Hepatic stellate cell (primary cell): Measurements from ENCODE around the gene RMND5A.

Source experiments
- DNase-seq: peaks from one replicate; pipeline ENCODE4 v3.0.0; 2011; ENCODE audit warnings: low spot score

Gene RMND5A

GRCh38 chr2:86765310-86765695, 45.2 kb downstream of the RMND5A start:
- DNase-seq, result no peak

- DNase-seq, result no peak
These were observed 48.3 kb downstream of the RMND5A start for GRCh38 chr2:86768189-86768949.

- no peak for DNase-seq
These were observed 49.7 kb downstream of the RMND5A start for GRCh38 chr2:86769838-86770237.

GRCh38 chr2:86770816-86771301, 50.8 kb downstream of the RMND5A start:
- no peak for DNase-seq

- DNase-seq, result no peak
These were observed 52.5 kb downstream of the RMND5A start for GRCh38 chr2:86772611-86773010.

GRCh38 chr2:86774862-86775261, 54.8 kb downstream of the RMND5A start:
- DNase-seq, result no peak

- DNase-seq, result no peak
These were observed 55.2 kb downstream of the RMND5A start for GRCh38 chr2:86775338-86775737.

- DNase-seq, result no peak
These were observed 56.4 kb downstream of the RMND5A start for GRCh38 chr2:86776532-86776931.

GRCh38 chr2:86778957-86779356, 58.9 kb downstream of the RMND5A start:
- no peak for DNase-seq

- DNase-seq, result no peak
These were observed 59.9 kb downstream of the RMND5A start for GRCh38 chr2:86779971-86780370.

GRCh38 chr2:86781363-86781762, 61.3 kb downstream of the RMND5A start:
- DNase-seq, result no peak

- no peak for DNase-seq
These were observed 62.7 kb downstream of the RMND5A start for GRCh38 chr2:86782748-86783147.

- no peak for DNase-seq
These were observed 63.7 kb downstream of the RMND5A start for GRCh38 chr2:86783615-86784339.

- no peak for DNase-seq
These were observed 65.4 kb downstream of the RMND5A start for GRCh38 chr2:86785456-86785855.

- no peak for DNase-seq
These were observed 66.0 kb downstream of the RMND5A start for GRCh38 chr2:86786001-86786536.

- no peak for DNase-seq
These were observed 67.6 kb downstream of the RMND5A start for GRCh38 chr2:86787736-86788135.

- no peak for DNase-seq
These were observed 68.1 kb downstream of the RMND5A start for GRCh38 chr2:86788165-86788564.

- no peak for DNase-seq
These were observed 69.0 kb downstream of the RMND5A start for GRCh38 chr2:86788881-86789686.

- no peak for DNase-seq
These were observed 69.6 kb downstream of the RMND5A start for GRCh38 chr2:86789687-86790133.

GRCh38 chr2:86790134-86790675, 70.1 kb downstream of the RMND5A start:
- DNase-seq, result no peak

- DNase-seq, result no peak
These were observed 70.8 kb downstream of the RMND5A start, which contains the start of gene CD8A for GRCh38 chr2:86790676-86791572. Gene CD8A (minus strand): TSS chr2:86790913. CDS start chr2:86790825, 88 bp downstream.
